ENCODE data around the gene MINDY4B.

Gene MINDY4B

DNA sequence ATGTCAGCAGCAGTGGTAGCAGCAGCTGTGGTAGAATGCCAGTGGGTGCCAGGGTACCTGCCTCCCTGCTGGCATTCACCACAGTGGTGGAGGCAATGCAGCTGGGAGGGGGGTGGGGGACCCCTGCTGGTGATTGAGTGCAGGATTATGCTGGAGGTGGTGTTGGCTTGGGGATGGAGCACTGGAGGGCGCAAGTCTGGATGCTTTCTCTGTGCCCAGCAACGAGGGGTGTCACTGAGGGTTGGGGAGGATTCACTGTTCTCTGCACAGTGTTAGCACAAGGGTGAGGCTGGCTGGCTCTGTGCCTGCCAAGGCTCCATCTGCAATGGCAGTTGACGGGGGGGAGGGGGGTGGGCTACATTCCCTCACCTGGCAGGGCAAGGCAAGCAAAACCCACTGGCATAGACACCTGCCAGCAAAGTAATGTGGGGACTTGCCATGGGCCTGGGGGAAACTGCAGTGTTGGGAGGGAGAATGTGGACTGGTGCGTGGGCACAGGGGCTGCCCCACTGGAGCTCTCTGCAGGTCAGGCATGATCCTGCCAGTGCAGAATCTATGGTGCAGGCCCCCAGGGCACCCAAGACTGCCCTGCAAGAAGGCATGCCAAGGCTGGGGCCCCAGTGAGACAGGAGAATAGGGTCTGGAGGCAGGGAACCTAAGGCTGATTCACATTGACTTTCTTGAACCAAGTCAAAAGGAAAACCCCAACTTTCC is 64.3 kb downstream of the MINDY4B start:
- DNase-seq, result no peak

DNA sequence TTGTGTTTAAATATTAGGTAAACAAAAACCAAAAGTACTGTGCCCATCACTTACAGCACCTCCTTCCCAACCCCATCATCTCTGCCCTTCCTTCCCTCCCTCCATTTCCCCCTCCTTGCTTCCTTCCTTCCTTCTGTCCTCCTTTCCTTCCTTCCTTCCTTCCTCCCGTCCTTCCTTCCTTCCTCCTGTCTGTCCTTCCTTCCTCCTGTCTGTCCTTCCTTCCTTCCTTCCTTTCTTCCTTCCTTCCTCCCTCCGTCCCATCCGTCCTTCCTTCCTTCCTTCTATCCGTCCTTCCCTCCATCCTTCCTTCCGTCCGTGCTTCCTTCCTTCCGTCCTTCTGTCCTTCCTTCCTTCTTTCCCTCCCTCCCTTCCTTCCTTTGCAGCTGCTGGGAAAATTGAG is 74.5 kb downstream of the MINDY4B start:
- no peak for DNase-seq

DNA sequence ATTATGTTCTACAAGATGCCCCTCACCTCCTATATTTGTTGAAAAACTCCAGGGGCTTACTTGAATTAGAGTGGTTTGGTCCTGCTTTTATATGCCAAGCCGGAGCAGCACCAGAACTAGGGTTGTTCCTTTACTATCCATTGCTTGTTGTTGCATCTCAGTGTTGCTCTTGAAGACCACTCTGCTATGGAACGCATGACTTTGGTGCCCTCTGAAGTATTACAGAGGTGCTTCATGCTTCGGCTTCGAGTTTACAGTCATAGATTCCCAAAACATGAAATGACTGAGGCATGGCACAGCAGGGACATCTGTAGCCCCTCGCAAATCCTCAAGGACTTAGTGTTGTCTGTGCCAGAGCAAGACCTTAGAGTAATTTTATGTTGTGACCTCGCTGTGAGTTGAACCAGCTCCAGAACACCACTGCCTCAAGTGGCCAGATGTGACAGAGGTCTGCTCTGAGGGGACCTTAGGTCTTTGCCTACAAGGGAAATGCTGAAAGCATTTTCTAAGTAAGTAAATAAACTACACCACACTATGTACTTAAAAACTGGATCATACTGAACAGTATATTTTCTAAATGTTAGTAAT is 75.1 kb downstream of the MINDY4B start:
- DNase-seq, result no peak

DNA sequence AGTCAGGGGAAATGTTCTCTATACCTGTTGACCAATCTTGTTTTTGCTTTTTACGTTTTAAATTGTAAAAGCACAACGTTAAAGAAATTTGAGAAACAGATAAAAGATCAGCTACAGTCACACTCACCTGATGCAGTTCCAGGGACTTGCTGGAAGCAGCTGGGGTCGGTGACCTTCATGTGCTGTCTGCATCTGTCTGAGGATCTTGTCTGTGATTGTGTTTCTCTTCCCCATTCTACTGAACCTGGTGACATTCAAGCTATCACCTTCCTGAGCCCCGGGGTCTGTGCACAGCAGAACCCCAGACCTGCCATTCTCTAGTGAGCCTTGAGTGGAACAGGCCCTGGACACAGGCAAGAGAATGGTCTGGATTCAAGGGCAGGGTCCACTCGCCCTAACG is 75.8 kb downstream of the MINDY4B start:
- no peak for DNase-seq

DNA sequence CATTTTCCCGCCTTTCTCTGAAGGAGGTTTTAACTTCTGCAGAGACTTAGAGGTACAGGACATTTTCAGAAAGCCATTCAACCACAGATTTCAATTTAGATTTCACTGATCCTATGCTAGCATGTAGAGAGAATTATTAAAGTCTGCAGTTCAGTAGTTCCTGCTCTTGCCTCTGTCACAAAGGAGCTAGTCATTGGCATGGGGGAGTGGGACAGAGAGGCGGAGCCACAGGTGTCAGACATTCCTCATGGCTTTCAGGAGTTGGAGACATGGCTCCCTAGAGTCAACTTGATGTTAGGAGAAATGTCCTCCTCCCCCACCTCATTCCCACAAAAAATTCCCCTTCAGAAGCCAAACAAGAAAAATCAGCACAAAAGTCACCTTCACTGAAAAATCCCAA is 76.2 kb downstream of the MINDY4B start:
- no peak for DNase-seq

DNA sequence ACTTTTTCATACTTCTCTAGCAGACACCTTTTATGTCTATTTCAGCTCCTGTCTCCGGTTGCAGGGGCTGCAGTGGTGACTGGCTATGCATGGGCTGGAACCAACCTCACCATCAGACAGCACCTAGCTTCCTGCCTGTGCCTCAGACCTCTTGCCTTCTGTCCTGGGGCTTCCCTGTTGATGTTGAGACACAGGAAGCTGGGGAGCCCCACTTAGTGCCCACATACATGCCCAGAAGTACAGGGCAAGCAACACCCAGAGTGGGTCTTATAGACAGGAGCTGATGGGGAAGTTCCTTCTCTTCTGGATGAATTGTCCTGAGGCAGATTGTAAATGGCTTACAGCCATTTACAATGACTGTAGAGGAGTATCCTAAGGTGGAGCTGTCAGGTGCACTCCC is 77.0 kb downstream of the MINDY4B start:
- no peak for DNase-seq

DNA sequence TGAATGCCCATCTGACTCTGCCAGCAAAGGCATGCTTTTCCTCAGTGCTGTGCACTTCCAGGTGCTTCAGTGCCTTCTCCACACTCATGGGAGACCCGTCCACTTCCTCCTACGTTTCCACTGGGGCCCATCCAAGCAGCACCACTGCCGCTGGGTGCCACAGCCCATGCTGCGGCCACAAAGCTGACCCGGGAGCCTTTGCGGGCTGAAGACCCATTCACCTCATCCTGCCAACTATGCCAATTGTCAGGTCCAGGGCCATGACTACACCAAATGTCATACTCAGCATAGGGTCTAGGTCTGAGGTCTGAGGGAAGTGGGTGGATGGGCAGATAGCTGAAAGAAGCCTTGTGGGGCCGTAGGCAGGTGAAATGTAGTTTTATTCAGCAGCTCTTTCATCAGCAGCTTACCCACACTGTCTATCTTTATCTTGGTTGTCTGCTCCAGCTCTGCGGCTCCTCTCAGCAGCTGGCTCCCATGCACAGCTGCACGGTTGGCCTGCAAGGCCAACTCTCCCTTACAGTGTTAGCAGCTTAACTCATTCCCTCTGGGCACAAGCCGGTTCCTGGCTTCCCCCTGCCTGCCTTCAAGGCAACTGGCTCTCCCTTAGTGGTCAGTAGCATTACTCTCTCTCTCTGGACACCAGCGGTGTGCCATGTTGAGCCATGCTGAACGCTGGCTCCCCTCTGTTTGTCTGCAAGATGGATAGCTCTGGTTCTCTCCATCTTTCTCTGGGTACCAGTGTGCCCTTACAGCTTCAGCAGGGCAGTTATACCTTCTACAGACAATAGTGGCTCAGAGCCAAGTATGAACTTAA is 78.6 kb downstream of the MINDY4B start:
- no peak for DNase-seq

DNA sequence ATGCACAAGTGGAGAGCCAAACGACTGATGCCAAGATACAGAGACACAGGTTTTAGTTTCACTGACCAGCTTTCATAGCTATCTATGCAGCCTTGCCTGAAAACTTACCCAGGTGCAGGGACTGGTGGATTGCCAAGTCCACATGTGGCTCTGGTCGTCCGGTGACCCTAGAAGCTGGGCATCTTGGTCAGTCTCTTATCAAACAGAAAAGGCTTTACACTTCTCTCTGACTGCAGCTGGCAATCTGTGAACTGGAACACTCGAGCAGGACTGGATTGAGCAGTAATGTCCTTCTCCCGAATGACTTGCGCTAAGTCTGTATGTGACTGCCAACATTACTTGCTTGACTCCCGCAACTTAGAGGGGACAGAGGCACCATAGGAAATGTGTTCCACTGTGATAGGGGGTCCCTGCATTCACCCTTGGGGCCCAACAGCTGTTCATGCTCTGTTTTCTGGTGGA is 79.3 kb downstream of the MINDY4B start:
- DNase-seq, result no peak

DNA sequence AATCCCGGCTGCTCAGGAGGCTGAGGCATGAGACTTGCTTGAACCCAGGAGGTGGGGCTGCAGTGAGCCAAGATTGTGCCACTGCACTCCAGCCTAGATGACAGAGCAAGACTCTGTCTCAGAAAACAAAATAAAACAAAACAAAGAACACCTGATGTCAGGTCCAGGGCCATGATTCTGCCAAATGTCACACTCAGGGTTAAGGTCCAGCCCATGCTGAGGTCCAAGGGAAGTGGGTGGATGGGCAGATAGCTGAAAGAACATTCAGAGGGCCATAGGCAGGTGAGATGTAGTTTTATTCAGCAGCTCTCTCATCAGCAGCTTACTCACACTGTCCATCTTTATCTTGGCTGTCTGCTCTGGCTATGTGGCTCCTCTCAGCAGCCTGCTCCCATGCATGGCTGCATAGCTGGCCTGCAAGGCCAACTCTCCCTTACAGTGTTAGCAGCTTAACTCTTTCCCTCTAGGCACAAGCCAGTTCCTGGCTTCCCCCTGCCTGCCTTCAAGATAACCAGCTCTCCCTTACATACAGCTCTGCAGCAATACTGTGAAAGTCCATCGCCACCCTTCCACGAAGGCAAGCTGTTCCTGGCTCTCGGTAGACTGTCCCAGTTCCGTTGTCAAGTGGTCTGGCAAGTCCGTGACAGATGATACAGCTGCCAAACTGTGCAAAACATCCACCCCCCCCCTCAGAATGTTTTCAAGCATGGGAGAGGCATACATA is 79.9 kb downstream of the MINDY4B start:
- no peak for DNase-seq

DNA sequence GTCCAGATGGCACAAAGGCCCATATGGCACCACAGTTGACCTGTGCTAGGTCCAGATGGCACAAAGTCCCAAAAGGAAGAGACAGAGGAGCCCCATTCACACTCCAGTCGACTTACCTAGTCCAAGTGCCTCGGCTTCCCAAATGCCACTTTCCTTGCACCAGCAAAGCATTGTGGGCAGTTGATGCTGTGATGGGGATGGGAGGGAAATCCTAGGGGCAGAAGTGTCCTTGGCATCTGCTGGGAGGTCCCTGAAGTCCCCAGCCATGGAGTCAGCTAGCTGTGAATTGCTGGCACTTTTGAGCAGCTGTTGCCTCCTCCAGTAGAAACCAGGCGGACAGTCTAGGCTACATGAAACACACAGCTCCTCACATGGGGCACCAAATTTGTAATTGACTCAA is 82.0 kb downstream of the MINDY4B start:
- no peak for DNase-seq

DNA sequence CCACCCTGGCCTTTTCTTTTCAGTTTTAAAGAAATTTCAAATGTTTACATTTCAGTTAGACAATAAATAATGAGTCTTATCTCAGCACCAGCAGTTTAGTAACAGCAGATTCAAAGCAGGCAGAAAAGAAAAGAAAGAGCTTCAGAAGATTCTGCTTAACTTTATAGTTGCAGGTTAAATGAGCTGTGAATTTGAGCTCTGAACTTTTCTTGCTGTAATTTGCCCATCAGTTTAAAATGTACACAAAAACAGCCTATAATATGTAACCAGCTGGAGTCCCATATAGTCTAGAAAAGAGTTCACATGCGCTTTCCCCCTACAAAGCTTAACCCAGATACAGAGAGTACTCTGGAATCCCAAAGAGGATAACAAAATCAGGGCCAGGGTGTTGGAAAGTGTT is 82.6 kb downstream of the MINDY4B start:
- no peak for DNase-seq
